GM12878 (cell line): ENCODE data around the gene RAP1GAP2. TPM values are rescaled to one million over a fixed set of nuclear protein-coding genes. Genes with fewer than 3 reads are reported as not detected.

ENCODE experiments used
- CHD4 ChIP-seq: fragments of 200-600 bp; sonication (generic); IDR thresholded peaks from 2 replicates; pipeline ENCODE4 v1.6.1; 2016; ENCODE audit warnings: mild to moderate bottlenecking
- FOXK2 ChIP-seq: fragments of 450-650 bp; IDR thresholded peaks from 2 replicates; pipeline ENCODE4 v1.6.1; 2017; ENCODE audit warnings: mild to moderate bottlenecking, moderate library complexity
- HSF1 ChIP-seq: fragments of 150-350 bp; IDR thresholded peaks from 2 replicates; pipeline ENCODE4 v1.6.1; 2014; ENCODE audit warnings: mild to moderate bottlenecking, low read depth, low read length
- IRF4 ChIP-seq: IDR thresholded peaks from 2 replicates; pipeline ENCODE4 v1.6.1; 2011; ENCODE audit warnings: low read depth, low read length
- MLLT1 ChIP-seq: fragments of 450-650 bp; IDR thresholded peaks from 2 replicates; pipeline ENCODE4 v1.6.1; 2016; ENCODE audit warnings: mild to moderate bottlenecking
- NBN ChIP-seq: fragments of 450-650 bp; IDR thresholded peaks from 2 replicates; pipeline ENCODE4 v1.6.1; 2016
- NFXL1 ChIP-seq: fragments of 450-650 bp; IDR thresholded peaks from 2 replicates; pipeline ENCODE4 v1.6.1; 2017; ENCODE audit warnings: antibody characterized with exemption, mild to moderate bottlenecking, borderline replicate concordance
- NFYB ChIP-seq: IDR thresholded peaks from 2 replicates; pipeline ENCODE4 v1.6.1; 2011; ENCODE audit warnings: low read depth, mild to moderate bottlenecking, low read length, improper control_type of control experiment, moderate library complexity; ENCODE audit not compliant: insufficient read depth
- RCOR1 ChIP-seq: conservative IDR thresholded peaks from 2 replicates; pipeline ENCODE4 v1.6.1; 2012; ENCODE audit warnings: low read depth, low read length, improper control_type of control experiment
- SMARCA5 ChIP-seq: fragments of 450-650 bp; IDR thresholded peaks from 2 replicates; pipeline ENCODE4 v1.6.1; 2017; ENCODE audit warnings: mild to moderate bottlenecking
- SREBF2 ChIP-seq: IDR thresholded peaks from 2 replicates; pipeline ENCODE4 v1.6.1; 2012; ENCODE audit warnings: mild to moderate bottlenecking, low read length
- polyA plus RNA-seq, 11 experiments: library from polyadenylated mRNA; depleted of rRNA in 4 of 11; unstranded in 6 of 11; stranded (reverse) in 5 of 11; fragments of >200 nt; fragmentation: Nextera tagmentation in 4 of 11; fragmentation: Illumina TruSeq in 1 of 11; extraction: Ambion mirVana in 4 of 11; extraction: Trizol in 1 of 11; gene quantifications; 1 replicate in 1 of 11; 2 replicates in 10 of 11; pipeline versions ENCODE4 v1.2.1 to v1.2.3, GENCODE V29; 2011 to 2016; ENCODE audit warnings: inconsistent platforms in 2 of 11, missing spikeins in 2 of 11, low read depth in 1 of 11
- total RNA-seq, 4 experiments: library from RNA; depleted of rRNA in 3 of 4; stranded (reverse); fragments of >200 nt in 3 of 4; fragmentation: Illumina TruSeq in 1 of 4; extraction: Trizol in 1 of 4; gene quantifications; 2 replicates each; pipeline versions ENCODE4 v1.2.1 to v1.2.3, GENCODE V29; 2013 to 2021
- TF ChIP-seq, protein P1 (sequence below): fragments of 450-650 bp; formaldehyde crosslinking; IDR thresholded peaks from 2 replicates; pipeline ENCODE4 v1.4.0; 2022; ENCODE audit warnings: mild to moderate bottlenecking, moderate library complexity
- TF ChIP-seq, protein P2 (sequence below): IDR thresholded peaks from 2 replicates; pipeline ENCODE4 v1.6.1; 2011; ENCODE audit warnings: low read depth, low read length, improper control_type of control experiment, borderline replicate concordance
- TF ChIP-seq, protein P3 (sequence below): IDR thresholded peaks from 2 replicates; pipeline ENCODE4 v1.6.1; 2012; ENCODE audit warnings: improper control_type of control experiment, low read depth, low read length; ENCODE audit not compliant: insufficient replicate concordance

The RAP1GAP2 gene
- total and polyA plus RNA-seq, 10 of the 15 experiments (the other 5 are each of a cell fraction or from before 2014, with no cell fraction given): 0.03 to 0.95 (median 0.49) TPM; not detected in 2

DNA sequence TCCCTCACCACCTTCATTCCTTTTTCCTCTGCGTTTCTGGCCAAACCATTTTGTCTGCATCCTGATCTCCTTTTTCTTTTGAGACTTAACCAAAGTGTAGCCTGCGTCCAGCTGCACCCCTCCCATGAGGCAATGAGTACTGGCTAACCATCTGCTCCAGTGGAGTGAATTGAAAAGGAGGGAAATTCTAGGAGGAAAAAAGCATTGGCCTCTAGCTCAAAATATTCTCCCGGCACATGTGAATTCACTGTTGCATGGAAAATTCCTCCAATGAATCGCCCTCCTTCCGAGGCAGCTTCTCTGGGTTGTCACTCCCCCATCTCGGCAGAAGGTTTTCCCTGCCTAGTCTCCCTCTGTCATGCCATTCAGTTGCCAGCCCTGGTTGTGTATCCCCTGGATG is 5.6 kb downstream of the RAP1GAP2 start (continued):
- TF ChIP-seq, protein P1, sequence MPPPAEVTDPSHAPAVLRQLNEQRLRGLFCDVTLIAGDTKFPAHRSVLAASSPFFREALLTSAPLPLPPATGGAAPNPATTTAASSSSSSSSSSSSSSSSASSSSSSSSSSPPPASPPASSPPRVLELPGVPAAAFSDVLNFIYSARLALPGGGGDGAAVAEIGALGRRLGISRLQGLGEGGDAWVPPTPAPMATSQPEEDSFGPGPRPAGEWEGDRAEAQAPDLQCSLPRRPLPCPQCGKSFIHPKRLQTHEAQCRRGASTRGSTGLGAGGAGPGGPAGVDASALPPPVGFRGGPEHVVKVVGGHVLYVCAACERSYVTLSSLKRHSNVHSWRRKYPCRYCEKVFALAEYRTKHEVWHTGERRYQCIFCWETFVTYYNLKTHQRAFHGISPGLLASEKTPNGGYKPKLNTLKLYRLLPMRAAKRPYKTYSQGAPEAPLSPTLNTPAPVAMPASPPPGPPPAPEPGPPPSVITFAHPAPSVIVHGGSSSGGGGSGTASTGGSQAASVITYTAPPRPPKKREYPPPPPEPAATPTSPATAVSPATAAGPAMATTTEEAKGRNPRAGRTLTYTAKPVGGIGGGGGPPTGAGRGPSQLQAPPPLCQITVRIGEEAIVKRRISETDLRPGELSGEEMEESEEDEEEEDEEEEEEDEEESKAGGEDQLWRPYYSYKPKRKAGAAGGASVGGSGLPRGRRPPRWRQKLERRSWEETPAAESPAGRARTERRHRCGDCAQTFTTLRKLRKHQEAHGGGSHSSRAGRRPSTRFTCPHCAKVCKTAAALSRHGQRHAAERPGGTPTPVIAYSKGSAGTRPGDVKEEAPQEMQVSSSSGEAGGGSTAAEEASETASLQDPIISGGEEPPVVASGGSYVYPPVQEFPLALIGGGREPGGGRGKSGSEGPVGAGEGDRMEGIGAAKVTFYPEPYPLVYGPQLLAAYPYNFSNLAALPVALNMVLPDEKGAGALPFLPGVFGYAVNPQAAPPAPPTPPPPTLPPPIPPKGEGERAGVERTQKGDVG (CRISPR knock-in tag): no peak
- no peak for TF ChIP-seq RCOR1
- TF ChIP-seq, protein P2, sequence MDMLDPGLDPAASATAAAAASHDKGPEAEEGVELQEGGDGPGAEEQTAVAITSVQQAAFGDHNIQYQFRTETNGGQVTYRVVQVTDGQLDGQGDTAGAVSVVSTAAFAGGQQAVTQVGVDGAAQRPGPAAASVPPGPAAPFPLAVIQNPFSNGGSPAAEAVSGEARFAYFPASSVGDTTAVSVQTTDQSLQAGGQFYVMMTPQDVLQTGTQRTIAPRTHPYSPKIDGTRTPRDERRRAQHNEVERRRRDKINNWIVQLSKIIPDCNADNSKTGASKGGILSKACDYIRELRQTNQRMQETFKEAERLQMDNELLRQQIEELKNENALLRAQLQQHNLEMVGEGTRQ: no peak
- TF ChIP-seq CHD4: no peak
- no peak for TF ChIP-seq NFYB
- no peak for TF ChIP-seq NFXL1
- TF ChIP-seq SMARCA5: no peak
- no peak for TF ChIP-seq SREBF2
- TF ChIP-seq IRF4: no peak
- TF ChIP-seq, protein P3, sequence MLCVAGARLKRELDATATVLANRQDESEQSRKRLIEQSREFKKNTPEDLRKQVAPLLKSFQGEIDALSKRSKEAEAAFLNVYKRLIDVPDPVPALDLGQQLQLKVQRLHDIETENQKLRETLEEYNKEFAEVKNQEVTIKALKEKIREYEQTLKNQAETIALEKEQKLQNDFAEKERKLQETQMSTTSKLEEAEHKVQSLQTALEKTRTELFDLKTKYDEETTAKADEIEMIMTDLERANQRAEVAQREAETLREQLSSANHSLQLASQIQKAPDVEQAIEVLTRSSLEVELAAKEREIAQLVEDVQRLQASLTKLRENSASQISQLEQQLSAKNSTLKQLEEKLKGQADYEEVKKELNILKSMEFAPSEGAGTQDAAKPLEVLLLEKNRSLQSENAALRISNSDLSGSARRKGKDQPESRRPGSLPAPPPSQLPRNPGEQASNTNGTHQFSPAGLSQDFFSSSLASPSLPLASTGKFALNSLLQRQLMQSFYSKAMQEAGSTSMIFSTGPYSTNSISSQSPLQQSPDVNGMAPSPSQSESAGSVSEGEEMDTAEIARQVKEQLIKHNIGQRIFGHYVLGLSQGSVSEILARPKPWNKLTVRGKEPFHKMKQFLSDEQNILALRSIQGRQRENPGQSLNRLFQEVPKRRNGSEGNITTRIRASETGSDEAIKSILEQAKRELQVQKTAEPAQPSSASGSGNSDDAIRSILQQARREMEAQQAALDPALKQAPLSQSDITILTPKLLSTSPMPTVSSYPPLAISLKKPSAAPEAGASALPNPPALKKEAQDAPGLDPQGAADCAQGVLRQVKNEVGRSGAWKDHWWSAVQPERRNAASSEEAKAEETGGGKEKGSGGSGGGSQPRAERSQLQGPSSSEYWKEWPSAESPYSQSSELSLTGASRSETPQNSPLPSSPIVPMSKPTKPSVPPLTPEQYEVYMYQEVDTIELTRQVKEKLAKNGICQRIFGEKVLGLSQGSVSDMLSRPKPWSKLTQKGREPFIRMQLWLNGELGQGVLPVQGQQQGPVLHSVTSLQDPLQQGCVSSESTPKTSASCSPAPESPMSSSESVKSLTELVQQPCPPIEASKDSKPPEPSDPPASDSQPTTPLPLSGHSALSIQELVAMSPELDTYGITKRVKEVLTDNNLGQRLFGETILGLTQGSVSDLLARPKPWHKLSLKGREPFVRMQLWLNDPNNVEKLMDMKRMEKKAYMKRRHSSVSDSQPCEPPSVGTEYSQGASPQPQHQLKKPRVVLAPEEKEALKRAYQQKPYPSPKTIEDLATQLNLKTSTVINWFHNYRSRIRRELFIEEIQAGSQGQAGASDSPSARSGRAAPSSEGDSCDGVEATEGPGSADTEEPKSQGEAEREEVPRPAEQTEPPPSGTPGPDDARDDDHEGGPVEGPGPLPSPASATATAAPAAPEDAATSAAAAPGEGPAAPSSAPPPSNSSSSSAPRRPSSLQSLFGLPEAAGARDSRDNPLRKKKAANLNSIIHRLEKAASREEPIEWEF: no peak
- no peak for TF ChIP-seq HSF1
- TF ChIP-seq MLLT1: no peak
- TF ChIP-seq FOXK2: no peak
- TF ChIP-seq NBN: no peak
- TF ChIP-seq, all 136 proteins: peak for 0
